SK-N-SH (cell line): ENCODE results near the gene RNF19B. TPM values are rescaled to one million over a fixed set of nuclear protein-coding genes. Genes with fewer than 3 reads are reported as not detected.

ENCODE experiments used
- CTCF ChIA-PET: fragments of 300-600, 350-600 bp; formaldehyde crosslinking; extraction: SDS; loops from one replicate; lab custom pipeline; 2021; lab: Yijun Ruan, JAX
- POLR2A ChIA-PET: fragments of 350-600 bp; sonication (Branson Sonifier 250); formaldehyde crosslinking; extraction: SDS; loops from one replicate; lab custom pipeline; 2020; ENCODE audit warnings: antibody characterized with exemption, inconsistent platforms; lab: Yijun Ruan, JAX
- DNase-seq: peaks from one replicate; pipeline ENCODE4 v3.0.0; 2012
- H2AFZ ChIP-seq: fragments of 200-600 bp; sonication (generic); 2 replicates; pipeline ENCODE4 v1.8.1; 2016; ENCODE audit warnings: antibody characterized with exemption, mild to moderate bottlenecking, low read depth
- H3F3A ChIP-seq: fragments of 200-600 bp; sonication (generic); replicated peaks from 2 replicates; pipeline ENCODE3; 2016; ENCODE audit warnings: antibody characterized with exemption, mild to moderate bottlenecking; ENCODE audit not compliant: insufficient read depth
- H3K27ac ChIP-seq, 2 experiments: fragments of 200-500 bp in 1 of 2; fragments of 200-600 bp in 1 of 2; sonication (Bioruptor generic) in 1 of 2; sonication (generic), shearing (Covaris generic) in 1 of 2; 2 replicates each; pipeline versions ENCODE4 v1.5.1 to v1.6.1; 2014 to 2016; ENCODE audit warnings: low read depth in 2 of 2, inconsistent platforms in 1 of 2, low read length in 1 of 2, mild to moderate bottlenecking in 1 of 2, mixed read lengths in 1 of 2
- H3K27me3 ChIP-seq: fragments of 200-600 bp; sonication (generic), shearing (Covaris generic); 2 replicates; pipeline ENCODE4 v1.6.1; 2016; ENCODE audit warnings: mixed run types; ENCODE audit not compliant: insufficient read depth
- H3K36me3 ChIP-seq, 2 experiments: fragments of 200-500 bp in 1 of 2; fragments of 200-600 bp in 1 of 2; sonication (Bioruptor generic) in 1 of 2; sonication (generic) in 1 of 2; replicated peaks in 1 of 2; 2 replicates each; pipeline versions ENCODE3 to v1.5.1; 2014 to 2016; ENCODE audit warnings: low read length in 1 of 2, mild to moderate bottlenecking in 1 of 2; ENCODE audit not compliant: insufficient read depth in 2 of 2, control insufficient read depth in 1 of 2
- H3K4me1 ChIP-seq, 2 experiments: fragments of 200-500 bp in 1 of 2; fragments of 200-600 bp in 1 of 2; sonication (Bioruptor generic) in 1 of 2; sonication (generic), shearing (Covaris generic) in 1 of 2; 2 replicates each; pipeline versions ENCODE4 v1.5.1 to v1.6.1; 2014 to 2016; ENCODE audit warnings: low read depth in 1 of 2, low read length in 1 of 2, mixed run types in 1 of 2; ENCODE audit not compliant: insufficient read depth in 2 of 2, control insufficient read depth in 1 of 2
- H3K4me2 ChIP-seq: fragments of 200-600 bp; sonication (generic), shearing (Covaris generic); 2 replicates; pipeline ENCODE4 v1.6.1; 2017; ENCODE audit warnings: mixed run types
- H3K4me3 ChIP-seq, 2 experiments: fragments of 200-500 bp in 1 of 2; fragments of 200-600 bp in 1 of 2; sonication (Bioruptor generic) in 1 of 2; sonication (generic), shearing (Covaris generic) in 1 of 2; 2 replicates each; pipeline versions ENCODE4 v1.5.1 to v1.8.1; 2014 to 2016; ENCODE audit warnings: low read depth in 2 of 2, inconsistent platforms in 1 of 2, low read length in 1 of 2, mild to moderate bottlenecking in 1 of 2, mixed read lengths in 1 of 2, moderate library complexity in 1 of 2
- H3K79me2 ChIP-seq: fragments of 200-600 bp; sonication (generic); 2 replicates; pipeline ENCODE4 v1.8.1; 2017; ENCODE audit warnings: mild to moderate bottlenecking; ENCODE audit not compliant: insufficient read depth
- H3K9ac ChIP-seq: fragments of 200-600 bp; sonication (generic); 2 replicates; pipeline ENCODE4 v1.6.1; 2017; ENCODE audit warnings: mixed run types
- H3K9me2 ChIP-seq: fragments of 200-600 bp; sonication (generic); 2 replicates; pipeline ENCODE4 v1.6.1; 2017; ENCODE audit warnings: mixed run types
- H3K9me3 ChIP-seq: fragments of 200-600 bp; sonication (generic); 2 replicates; pipeline ENCODE4 v1.6.1; 2017; ENCODE audit warnings: mixed run types, mild to moderate bottlenecking, moderate library complexity
- H4K20me1 ChIP-seq: fragments of 200-600 bp; sonication (generic); 2 replicates; pipeline ENCODE4 v1.6.1; 2017; ENCODE audit warnings: mild to moderate bottlenecking, mixed run types; ENCODE audit not compliant: insufficient read depth
- CHD2 ChIP-seq: fragments of 150-350 bp; IDR thresholded peaks from 2 replicates; pipeline ENCODE4 v1.6.1; 2018; ENCODE audit warnings: low read length; ENCODE audit not compliant: partially characterized antibody
- ELF1 ChIP-seq: IDR thresholded peaks from 2 replicates; pipeline ENCODE4 v1.4.0; 2012
- EP300 ChIP-seq, 2 experiments: IDR thresholded peaks; 2 replicates each; pipeline versions ENCODE4 v1.4.0 to v1.6.1; 2012; ENCODE audit warnings: borderline replicate concordance in 1 of 2, low read depth in 1 of 2, low read length in 1 of 2
- EZH2phosphoT487 ChIP-seq: fragments of 200-600 bp; sonication (generic); IDR thresholded peaks from 2 replicates; pipeline ENCODE4 v1.6.1; 2017; ENCODE audit warnings: low read depth, mixed run types, mild to moderate bottlenecking, antibody characterized with exemption, moderate library complexity, borderline replicate concordance
- FOSL2 ChIP-seq: IDR thresholded peaks from 2 replicates; pipeline ENCODE4 v1.4.0; 2012; ENCODE audit warnings: low read depth, mild to moderate bottlenecking, moderate library complexity, borderline replicate concordance
- FOXM1 ChIP-seq: IDR thresholded peaks from 2 replicates; pipeline ENCODE4 v1.4.0; 2012; ENCODE audit warnings: low read depth, mild to moderate bottlenecking
- GABPA ChIP-seq: IDR thresholded peaks from 2 replicates; pipeline ENCODE4 v1.4.0; 2012; ENCODE audit warnings: low read depth, mild to moderate bottlenecking
- GATA2 ChIP-seq: sonication (generic); formaldehyde crosslinking; IDR thresholded peaks from 2 replicates; pipeline ENCODE4 v1.5.0; 2020; ENCODE audit warnings: mild to moderate bottlenecking, missing genetic modification reagents
- IRF3 ChIP-seq: fragments of 150-350 bp; IDR thresholded peaks from 2 replicates; pipeline ENCODE4 v1.6.1; 2016; ENCODE audit warnings: mild to moderate bottlenecking, low read depth, low read length
- JUND ChIP-seq: IDR thresholded peaks from 2 replicates; pipeline ENCODE4 v1.4.0; 2012
- NFIC ChIP-seq: IDR thresholded peaks from 2 replicates; pipeline ENCODE4 v1.4.0; 2012; ENCODE audit warnings: borderline replicate concordance
- PBX3 ChIP-seq: IDR thresholded peaks from 2 replicates; pipeline ENCODE4; 2012
- RCOR1 ChIP-seq: fragments of 150-350 bp; IDR thresholded peaks from 2 replicates; pipeline ENCODE4 v1.6.1; 2017; ENCODE audit warnings: antibody characterized with exemption, low read length
- RXRA ChIP-seq: IDR thresholded peaks from 2 replicates; pipeline ENCODE4 v1.4.0; 2012; ENCODE audit warnings: low read depth, mild to moderate bottlenecking, borderline replicate concordance
- TEAD4 ChIP-seq: IDR thresholded peaks from 2 replicates; pipeline ENCODE4 v1.4.0; 2012; ENCODE audit warnings: mild to moderate bottlenecking, borderline replicate concordance; ENCODE audit not compliant: insufficient read depth
- USF2 ChIP-seq: fragments of 150-350 bp; IDR thresholded peaks from 2 replicates; pipeline ENCODE4 v1.6.1; 2017; ENCODE audit warnings: antibody characterized with exemption, low read length, low read depth, borderline replicate concordance
- ZBTB33 ChIP-seq: IDR thresholded peaks from 2 replicates; pipeline ENCODE4 v1.4.0; 2012; ENCODE audit warnings: low read depth, borderline replicate concordance
- WGBS: methylation state at CpG from one replicate; pipeline ENCODE4 v1.1.6; 2017; ENCODE audit warnings: low lambda C conversion rate; 5-methylcytosine and 5-hydroxymethylcytosine counted together
- polyA plus RNA-seq, 3 experiments: library from polyadenylated mRNA; depleted of rRNA; stranded (reverse); fragments of >200 nt; gene quantifications; 2 replicates each; pipeline ENCODE4 v1.2.3, GENCODE V29; 2012

Gene RNF19B
- polyA plus RNA-seq, 1 of the 3 experiments (the other 2 are of a cell fraction), result 20.1 TPM

GRCh38 chr1:32889731-32890278, 74.8 kb downstream of the RNF19B start:
- 56% methylated on average over 2 of the region's 3 CpGs for WGBS
- Histone ChIP-seq H3K9me2 (no peaks in the 10 kb centered on the region), H3K4me3 (no peak overlapping the region), H2AFZ (no peak overlapping the region), H3K9me3 (no peaks in the 10 kb centered on the region), H3F3A (peaks cover 4% of the 10 kb centered on the region), H3K36me3 (no peaks in the 10 kb centered on the region), H3K4me1 (peaks cover 0 to 8% of the 10 kb centered on the region in 2 experiments; a peak in 2 of 4 replicates), H3K79me2 (no peaks in the 10 kb centered on the region), H3K27me3 (peaks cover 5% of the 10 kb centered on the region; the same call in 1 of the 2 replicates), H3K27ac (no peak overlapping the region), H3K9ac (no peak overlapping the region), H3K4me2 (no peak overlapping the region), H4K20me1 (0 out of 2 replicates have a peak, but pooled peaks cover 4% of the 10 kb centered on the region)
- DNase-seq, result peak; percentile 60
- TF ChIP-seq RCOR1, result 0 out of 2 replicates have a peak, but pooled peaks have one; percentile 54
- TF ChIP-seq JUND, result no peak
- TF ChIP-seq IRF3, result no peak
- TF ChIP-seq FOXM1, result no peak
- no peak for TF ChIP-seq FOSL2
- ChIA-PET POLR2A (interaction anchor here (0.9 kb wide), 1 partner anchor 40 kb away, joined by 4 read pairs; no protein-coding TSS in a partner anchor), CTCF (interaction anchor here (1.0 to 9.0 kb wide), 8 partner anchors 9 to 206 kb away, joined by 3 to 46 read pairs (median 4); partner anchors contain the start of gene FNDC5)

- H3K9me3 ChIP-seq, result no peaks in the 10 kb centered on the region
- H3K9me2 ChIP-seq, result no peaks in the 10 kb centered on the region
- H3K79me2 ChIP-seq, result no peaks in the 10 kb centered on the region
- no peak overlapping the region for H3K4me2 ChIP-seq
- H3K4me3 ChIP-seq, result no peak overlapping the region
- CTCF ChIA-PET, result interaction anchor here (1.3 to 9.0 kb wide), 6 partner anchors 10 to 206 kb away, joined by 3 to 46 read pairs (median 23); partner anchors contain the start of gene FNDC5
- DNase-seq, result no peak
- no peaks in the 10 kb centered on the region for H3K36me3 ChIP-seq
- TF ChIP-seq USF2, result no peak
- TF ChIP-seq ZBTB33, result no peak
- TF ChIP-seq TEAD4, result no peak
- no peak for TF ChIP-seq GABPA
- TF ChIP-seq PBX3, result no peak
- no peak for TF ChIP-seq RXRA
- TF ChIP-seq IRF3, result no peak
- TF ChIP-seq NFIC, result no peak
- no peak for TF ChIP-seq EZH2phosphoT487
- TF ChIP-seq GATA2 (CRISPR knock-in tag), result no peak
- TF ChIP-seq CHD2, result no peak
- no peak for TF ChIP-seq ELF1
- TF ChIP-seq EP300 (IDR thresholded peaks at IDR 0.05; ENCODE audit: borderline replicate concordance in 1 of 2, low read depth in 1 of 2, low read length in 1 of 2), result no peak
- TF ChIP-seq JUND, result no peak
- peaks cover 4% of the 10 kb centered on the region for H3F3A ChIP-seq
- 75% methylated on average over 24 of the region's 24 CpGs for WGBS
- H3K9ac ChIP-seq, result no peak overlapping the region
- 0 out of 2 replicates have a peak, but pooled peaks cover 4% of the 10 kb centered on the region for H4K20me1 ChIP-seq
- no peak overlapping the region for H2AFZ ChIP-seq
- no peak overlapping the region for H3K27ac ChIP-seq
- POLR2A ChIA-PET, result no interaction called here
- peaks cover 0 to 8% of the 10 kb centered on the region in 2 experiments; a peak in 2 of 4 replicates for H3K4me1 ChIP-seq
- peaks cover 5% of the 10 kb centered on the region; the same call in 1 of the 2 replicates for H3K27me3 ChIP-seq
Observed at GRCh38 chr1:32888677-32889420, 75.8 kb downstream of the RNF19B start.
